Lung (tissue), 12 donors: ENCODE data around the gene PRRT3. TPM values are rescaled to one million over a fixed set of nuclear protein-coding genes. Genes with fewer than 3 reads are reported as not detected.
"Not testable (repeated sequence)": the region's sequence is repeated elsewhere in the genome, so short reads cannot be mapped to it uniquely, and the experiment has no call there.

Source experiments
- ATAC-seq: fragments of 200-7000 bp; cut with Tn5 transposase; one replicate; pipeline ENCODE4 v1.9.1; 2020; ENCODE audit warnings: moderate number of reproducible peaks; ENCODE audit not compliant: insufficient read depth, low FRiP score
- DNase-seq, 3 donors: peaks; one replicate each; pipeline ENCODE4 v3.0.0-alpha.2; 2013 to 2017
- H3K27ac ChIP-seq, 2 donors: one replicate each; pipeline ENCODE4 v1.5.1; 2013; ENCODE audit warnings: mild to moderate bottlenecking in 2 of 2, moderate library complexity in 2 of 2, control low read depth in 1 of 2, inconsistent platforms in 1 of 2, low read depth in 1 of 2, low read length in 1 of 2
- H3K27me3 ChIP-seq, 3 donors: one replicate each; pipeline ENCODE4 v1.5.1; 2013; ENCODE audit warnings: low read length in 2 of 3; ENCODE audit not compliant: control insufficient read depth in 3 of 3, insufficient read depth in 3 of 3
- H3K36me3 ChIP-seq, 4 donors: one replicate each; pipeline ENCODE4 v1.5.1; 2013; ENCODE audit warnings: low read length in 4 of 4, mild to moderate bottlenecking in 1 of 4, moderate library complexity in 1 of 4; ENCODE audit not compliant: control insufficient read depth in 4 of 4, insufficient read depth in 4 of 4
- H3K4me1 ChIP-seq, 5 donors: one replicate each; pipeline ENCODE4 v1.5.1; 2013; ENCODE audit warnings: low read length in 5 of 5, mild to moderate bottlenecking in 2 of 5, moderate library complexity in 1 of 5; ENCODE audit not compliant: control insufficient read depth in 5 of 5, insufficient read depth in 5 of 5
- H3K4me3 ChIP-seq: one replicate; pipeline ENCODE4 v1.5.1; 2013; ENCODE audit warnings: mild to moderate bottlenecking, control low read depth, moderate library complexity
- H3K9ac ChIP-seq, 2 donors: one replicate each; pipeline ENCODE4 v1.5.1; 2013; ENCODE audit warnings: low read length in 2 of 2, control low read depth in 1 of 2; ENCODE audit not compliant: insufficient read depth in 1 of 2
- H3K9me3 ChIP-seq, 4 donors: one replicate each; pipeline ENCODE4 v1.5.1; 2013; ENCODE audit warnings: low read length in 3 of 4, mild to moderate bottlenecking in 1 of 4, moderate library complexity in 1 of 4; ENCODE audit not compliant: control insufficient read depth in 4 of 4, insufficient read depth in 3 of 4
- WGBS, 2 donors: extraction: QIAGEN DNeasy Blood & Tissue Kit; methylation state at CpG; one replicate each; pipeline ENCODE4 v1.1.7; 2013; 5-methylcytosine and 5-hydroxymethylcytosine counted together
- polyA plus RNA-seq, 2 donors: library from polyadenylated mRNA; stranded (reverse); fragments of 200-250 nt; gene quantifications; one replicate each; pipeline ENCODE4 v1.2.1, GENCODE V29; 2013
- total RNA-seq, 2 donors: library from RNA; depleted of rRNA in 1 of 2; stranded (reverse); fragments of >200 nt in 1 of 2; gene quantifications; one replicate each; pipeline ENCODE4 v1.2.1, GENCODE V29; 2014 to 2021
- TF ChIP-seq, protein P1 (sequence below): IDR thresholded peaks from 2 replicates; pipeline ENCODE4 v1.5.1; 2012; ENCODE audit warnings: mild to moderate bottlenecking; ENCODE audit errors: control extremely low read depth, extremely low read depth
- donor health status: control.
- donor health status: control.
- donor health status: Bipolar disorder and iron deficiency.
- donor health status: healthy.
- donor health status: DM: yes; HTN: yes; CAD: no.

The PRRT3 gene
- total and polyA plus RNA-seq, 4 donors, result 1.1 to 5.2 (median 1.8) TPM

DNA sequence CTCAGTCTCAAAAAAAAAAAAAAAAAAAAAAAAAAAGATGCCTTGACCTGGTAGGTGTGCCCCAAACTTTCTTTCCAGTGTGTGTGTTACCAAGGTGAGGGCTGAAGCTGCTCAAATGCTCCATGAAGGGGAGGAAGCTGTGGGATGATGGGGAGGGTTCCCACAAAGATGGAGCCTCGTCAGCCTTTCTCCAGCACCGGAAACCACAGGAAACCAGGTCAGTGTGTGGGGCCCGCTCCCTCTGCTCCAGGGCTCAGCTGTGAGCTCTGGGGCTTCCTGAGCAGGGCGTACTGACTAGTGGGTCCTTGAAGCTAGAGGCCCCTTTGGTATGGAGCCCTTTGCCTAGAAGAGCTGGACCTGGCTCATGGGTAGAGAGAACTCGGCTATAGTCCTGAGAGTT is 50.2 kb downstream of the PRRT3 start:
- peak overlapping the region in 1 of 2 donors; percentile 76 for H3K27ac ChIP-seq

GRCh38 chr3:9900965-9901415 is 51.2 kb downstream of the PRRT3 start:
- 90 to 91% methylated on average over 6 of the region's 6 CpGs for WGBS, 2 donors
- not testable (repeated sequence) for H3K27ac ChIP-seq, H3K9ac ChIP-seq, H3K4me3 ChIP-seq, H3K36me3 ChIP-seq, H3K27me3 ChIP-seq, DNase-seq, ATAC-seq, H3K9me3 ChIP-seq
- peaks cover 0 to 26% (median 11%) of the 10 kb centered on the region in 5 donors for H3K4me1 ChIP-seq

More for the DNA sequence above, 50.2 kb downstream of the PRRT3 start:
- peak in 2 of 3 donors; percentile 20 to 22 for DNase-seq
- 16 to 61% methylated on average over 5 of the region's 5 CpGs for WGBS, 2 donors
- Histone ChIP-seq H3K9ac (no peak overlapping the region), H3K9me3 (no peaks in the 10 kb centered on the region), H3K4me3 (no peak overlapping the region), H3K27me3 (no peaks in the 10 kb centered on the region), H3K4me1 (peaks cover 0 to 26% (median 11%) of the 10 kb centered on the region in 5 donors), H3K36me3 (no peaks in the 10 kb centered on the region)
- TF ChIP-seq, protein P1, sequence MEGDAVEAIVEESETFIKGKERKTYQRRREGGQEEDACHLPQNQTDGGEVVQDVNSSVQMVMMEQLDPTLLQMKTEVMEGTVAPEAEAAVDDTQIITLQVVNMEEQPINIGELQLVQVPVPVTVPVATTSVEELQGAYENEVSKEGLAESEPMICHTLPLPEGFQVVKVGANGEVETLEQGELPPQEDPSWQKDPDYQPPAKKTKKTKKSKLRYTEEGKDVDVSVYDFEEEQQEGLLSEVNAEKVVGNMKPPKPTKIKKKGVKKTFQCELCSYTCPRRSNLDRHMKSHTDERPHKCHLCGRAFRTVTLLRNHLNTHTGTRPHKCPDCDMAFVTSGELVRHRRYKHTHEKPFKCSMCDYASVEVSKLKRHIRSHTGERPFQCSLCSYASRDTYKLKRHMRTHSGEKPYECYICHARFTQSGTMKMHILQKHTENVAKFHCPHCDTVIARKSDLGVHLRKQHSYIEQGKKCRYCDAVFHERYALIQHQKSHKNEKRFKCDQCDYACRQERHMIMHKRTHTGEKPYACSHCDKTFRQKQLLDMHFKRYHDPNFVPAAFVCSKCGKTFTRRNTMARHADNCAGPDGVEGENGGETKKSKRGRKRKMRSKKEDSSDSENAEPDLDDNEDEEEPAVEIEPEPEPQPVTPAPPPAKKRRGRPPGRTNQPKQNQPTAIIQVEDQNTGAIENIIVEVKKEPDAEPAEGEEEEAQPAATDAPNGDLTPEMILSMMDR, result no peak
- no peak for ATAC-seq

DNA sequence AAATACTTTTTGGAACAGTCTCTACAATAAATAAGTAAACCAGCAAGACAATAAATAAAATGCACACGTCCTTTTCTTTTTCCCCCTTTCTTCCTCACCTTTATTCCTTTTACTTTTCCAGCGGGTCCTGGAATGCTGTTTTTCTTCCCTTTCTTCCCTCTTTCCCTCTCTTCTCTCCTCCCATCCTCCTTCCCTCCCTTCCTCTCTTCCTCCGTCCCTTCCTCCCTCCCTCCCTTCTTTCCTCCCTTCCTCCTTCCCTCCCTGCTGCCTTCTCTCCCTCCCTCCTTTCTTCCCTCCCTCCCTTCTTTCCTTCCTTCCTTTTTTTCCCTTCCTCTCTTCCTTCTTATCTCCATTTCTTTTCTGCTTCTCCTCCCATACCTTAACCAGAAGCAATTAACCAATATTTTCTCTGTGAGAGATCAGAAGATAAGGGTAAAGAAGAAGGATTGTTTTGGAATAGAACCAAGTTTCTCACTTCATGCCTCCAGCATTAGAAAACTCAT is 52.9 kb downstream of the PRRT3 start:
- H3K4me1 ChIP-seq, result peaks cover 0 to 26% (median 11%) of the 10 kb centered on the region in 5 donors
- H3K27me3 ChIP-seq, result no peaks in the 10 kb centered on the region
- no peak overlapping the region for H3K9ac ChIP-seq
- TF ChIP-seq, protein P1, result no peak
- H3K36me3 ChIP-seq, result peaks cover 0 to 2% (median 0%) of the 10 kb centered on the region in 4 donors
- no peak overlapping the region for H3K27ac ChIP-seq
- ATAC-seq (no peak), DNase-seq (no peak)
- 53 to 59% methylated on average over 3 of the region's 3 CpGs for WGBS, 2 donors
- no peaks in the 10 kb centered on the region for H3K9me3 ChIP-seq
- no peak overlapping the region for H3K4me3 ChIP-seq

DNA sequence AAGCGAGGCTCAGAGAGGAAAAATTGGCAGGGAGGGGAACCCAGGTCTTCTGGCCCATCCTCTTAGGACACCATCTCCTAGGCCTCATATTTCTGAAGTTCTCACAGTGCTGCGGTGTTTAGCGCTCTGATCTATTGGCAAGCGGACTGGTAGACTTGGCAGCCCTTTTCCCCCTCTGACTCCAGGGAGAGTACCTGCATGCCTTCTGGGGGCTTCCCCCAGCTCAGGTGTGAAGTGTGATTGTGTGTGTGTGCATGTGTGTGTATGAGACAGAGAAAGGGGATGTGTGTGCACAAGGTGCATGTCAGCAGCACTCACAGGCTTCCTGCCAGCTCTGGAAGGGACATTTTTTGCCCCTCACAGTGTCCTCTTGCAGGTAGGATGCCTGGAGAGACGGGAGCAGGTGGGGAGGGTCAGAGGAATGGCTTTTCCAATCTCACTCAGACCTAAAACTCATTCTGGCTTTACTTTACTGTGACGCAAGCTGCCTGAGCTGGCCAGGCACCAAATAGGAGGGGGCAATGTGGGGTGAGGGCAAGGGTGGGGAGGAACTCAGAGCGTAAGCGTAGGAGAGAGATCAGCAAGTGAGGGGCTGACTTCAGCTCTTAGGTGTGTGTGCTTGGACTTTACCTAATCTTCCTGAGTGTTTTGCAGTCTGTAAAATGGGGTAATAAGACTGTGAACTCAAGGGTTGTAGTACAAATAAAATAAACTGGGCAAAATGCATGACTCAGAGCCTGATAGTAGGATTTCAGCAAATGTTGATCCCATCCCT is 53.6 kb downstream of the PRRT3 start:
- Histone ChIP-seq H3K27me3 (no peaks in the 10 kb centered on the region), H3K4me1 (peaks cover 2 to 26% (median 11%) of the 10 kb centered on the region in 5 donors), H3K9me3 (no peaks in the 10 kb centered on the region), H3K27ac (peak overlapping the region in 1 of 2 donors; percentile 72), H3K9ac (peak overlapping the region in 1 of 2 donors; percentile 40), H3K4me3 (no peak overlapping the region), H3K36me3 (peaks cover 0 to 3% (median under 1%) of the 10 kb centered on the region in 4 donors)
- DNase-seq, result peak; percentile 52 to 70 (median 53)
- WGBS, 2 donors, result 60 to 65% methylated on average over 8 of the region's 8 CpGs
- no peak for ATAC-seq
- TF ChIP-seq, protein P1, result no peak
